Heart right ventricle (tissue), 16 donors: ENCODE measurements around the gene PIWIL4. TPM values are rescaled to one million over a fixed set of nuclear protein-coding genes. Genes with fewer than 3 reads are reported as not detected.

Source experiments
- ATAC-seq, 8 donors: fragments of 200-7000 bp; cut with Tn5 transposase; one replicate each; pipeline ENCODE4 v1.9.1; 2020; ENCODE audit warnings: mild to moderate bottlenecking in 8 of 8, moderate library complexity in 8 of 8, moderate number of reproducible peaks in 1 of 8
- DNase-seq, 2 donors: peaks; one replicate each; pipeline ENCODE4 v3.0.0-alpha.2; 2020
- H3K27ac ChIP-seq, 10 donors: fragments of 200-600 bp; sonication (generic) in 2 of 10; one replicate each; pipeline versions ENCODE4 v1.5.0 to v1.8.0; 2020 to 2022; ENCODE audit warnings: mild to moderate bottlenecking in 3 of 10
- H3K27me3 ChIP-seq, 7 donors: fragments of 200-600 bp; one replicate each; pipeline ENCODE4 v1.8.0; 2021 to 2022; ENCODE audit warnings: mild to moderate bottlenecking in 2 of 7
- H3K36me3 ChIP-seq, 9 donors: fragments of 200-600 bp; sonication (generic) in 1 of 9; one replicate each; pipeline versions ENCODE4 v1.5.0 to v1.8.0; 2020 to 2022; ENCODE audit warnings: mild to moderate bottlenecking in 2 of 9
- H3K4me1 ChIP-seq, 9 donors: fragments of 200-600 bp; sonication (generic) in 1 of 9; one replicate each; pipeline versions ENCODE4 v1.5.0 to v1.8.0; 2020 to 2022; ENCODE audit warnings: mild to moderate bottlenecking in 4 of 9
- H3K4me3 ChIP-seq, 10 donors: fragments of 200-600 bp; sonication (generic) in 2 of 10; one replicate each; pipeline versions ENCODE4 v1.5.0 to v1.8.0; 2020 to 2022; ENCODE audit warnings: mild to moderate bottlenecking in 7 of 10, moderate library complexity in 2 of 10
- H3K9me3 ChIP-seq, 11 donors: fragments of 200-600 bp in 10 of 11; sonication (generic) in 2 of 11; one replicate each; pipeline versions ENCODE4 v1.5.0 to v1.8.0; 2013 to 2022; ENCODE audit warnings: mild to moderate bottlenecking in 2 of 11, control low read depth in 1 of 11, moderate library complexity in 1 of 11
- CTCF ChIP-seq, 9 donors: fragments of 200-600 bp; sonication (generic) in 2 of 9; IDR thresholded peaks; one replicate each; pipeline versions ENCODE4 v1.5.0 to v1.8.0; 2021 to 2022; ENCODE audit warnings: antibody characterized with exemption in 9 of 9, mild to moderate bottlenecking in 5 of 9, moderate library complexity in 1 of 9
- WGBS, 2 donors: extraction: QIAGEN DNeasy Blood & Tissue Kit; methylation state at CpG; one replicate each; pipeline ENCODE4 v1.1.7; 2013; ENCODE audit warnings: inconsistent platforms in 1 of 2; 5-methylcytosine and 5-hydroxymethylcytosine counted together
- intact Hi-C, 10 donors: fragments of 100-400 bp; cut with DNase I; formaldehyde crosslinking; loops; one replicate each; pipeline versions ENCODE4 v1.11.1 to v1.14.2; 2022
- polyA plus RNA-seq, 2 donors: library from polyadenylated mRNA; stranded (reverse); fragments of 200-250 nt; gene quantifications; one replicate each; pipeline ENCODE4 v1.2.3, GENCODE V29; 2013
- total RNA-seq, 10 donors: library from RNA; stranded (reverse); fragmentation: NEBNext Ultra II Directional in 3 of 10; extraction: Animal tissue kit (Norgen Biotek cat#: 25700) in 3 of 10; gene quantifications; one replicate each; pipeline versions ENCODE4 v1.2.1 to v1.2.4, GENCODE V29; 2021 to 2023
- donor health status: Arrhythmogenic right ventricular cardiomyopathy.
- donor health status: ischemic (EF 13 %, LVEDD 7.1; RV severe dilation, severe dysfunction).
- donor health status: healthy with polysubstance abuse.
- donor health status: DM: no; HTN: yes; CAD: no.
- donor health status: DM: no; HTN: no; CAD: no.
- donor health status: ischemic (EF 25% LVEDD 6.9; RV normal size, moderate dysfunction).
- donor health status: ischemic (EF 25% LVEDD 5.7; RV mildly dilated, moderate dysfunction).
- donor health status: healthy.
- donor health status: DM: yes; HTN: yes; CAD: no.
- donor health status: Ischemic cardiomyopathy.
- donor health status: ischemic (EF 35%, LVEDD 5.7; RV mildly dilated, moderate dysfunction).
- donor health status: nonischemic (EF 11% LVEDD 7.7; RV severe dilation, severe dysfunction).
- donor health status: DM: yes; HTN: yes; CAD: no.
- donor health status: PGD.
- donor health status: ischemic (EF 29% LVEDD 5.4; RV normal size, mild dysfunction).
- donor health status: nonischemic (EF 23%, LVEDD 6.1; RV moderate dilation, normal function).

PIWIL4 gene
- total and polyA plus RNA-seq, 12 donors = 0.37 to 2.6 (median 1.3) TPM

DNA sequence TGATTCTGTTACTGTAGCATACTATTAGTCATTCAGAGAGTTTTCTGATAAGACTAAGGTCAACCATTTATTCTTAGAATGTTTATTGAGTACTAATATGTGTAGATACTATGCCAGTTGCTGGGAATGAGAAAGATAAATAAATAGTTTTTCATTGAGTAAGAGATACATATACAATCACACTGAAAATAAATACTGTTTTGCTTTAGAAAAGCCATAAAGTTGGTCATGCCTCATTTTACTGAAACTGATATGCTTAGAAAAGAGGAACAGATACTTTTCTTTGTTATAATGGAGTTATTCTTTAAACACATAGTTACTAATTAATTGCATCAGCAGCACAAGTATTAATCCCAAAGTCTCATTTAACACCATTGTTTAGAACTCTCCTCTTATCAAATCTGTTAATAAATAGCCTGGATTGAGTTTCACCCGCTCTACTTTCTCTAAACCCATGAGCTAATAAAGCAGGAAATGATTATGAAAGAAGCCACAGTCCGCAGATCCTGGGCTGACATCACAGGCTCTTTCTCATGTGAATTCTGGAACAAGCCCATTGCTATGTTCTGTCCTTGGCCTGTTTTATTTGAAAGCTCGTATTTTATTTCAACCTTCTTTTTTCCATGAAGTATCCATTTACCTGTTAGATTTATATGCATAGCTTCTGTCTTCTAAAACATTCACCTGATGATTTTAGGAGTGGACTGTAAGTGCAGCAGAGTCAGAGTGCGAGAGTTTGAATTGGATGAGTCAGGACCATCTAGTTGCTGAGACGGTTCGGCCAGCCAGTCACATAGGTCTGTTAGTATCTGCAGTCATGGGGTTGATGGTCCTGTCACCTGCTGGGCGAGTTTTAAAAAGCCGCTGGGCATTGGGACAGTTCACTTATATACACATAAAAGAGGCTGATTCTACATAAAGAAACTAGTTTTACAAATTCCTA, 35.5 kb downstream of the PIWIL4 start:
- intact Hi-C loops = loop anchor here in 4 of 10 donors (2.0 to 5.0 kb wide), 3 partner anchors 80 to 85 kb away; no protein-coding TSS in a partner anchor
- ATAC-seq = peak in 4 of 8 donors; percentile 77 to 93 (median 87)

DNA sequence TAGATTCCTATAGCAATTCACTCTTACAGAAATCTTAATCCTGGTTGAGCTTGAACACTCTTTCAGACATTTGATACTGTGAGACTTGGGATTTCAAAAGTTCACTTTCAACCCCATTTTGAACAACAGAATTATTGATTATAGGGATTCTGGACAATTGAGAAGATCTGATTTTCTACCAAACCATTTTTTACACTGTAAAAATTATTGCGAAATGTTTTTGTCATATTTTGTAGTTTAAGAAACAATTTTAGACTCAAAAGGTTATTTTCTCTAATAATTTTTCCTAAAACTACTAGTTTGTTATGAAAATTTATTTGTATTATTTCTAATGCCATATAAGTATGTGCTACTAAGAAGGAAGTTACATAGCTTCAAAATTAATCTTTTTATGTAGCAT, 36.4 kb downstream of the PIWIL4 start:
- no peak for DNase-seq
- Histone ChIP-seq H3K4me3 (no peak overlapping the region), H3K4me1 (peaks cover 0 to 14% (median 0%) of the 10 kb centered on the region in 9 donors), H3K36me3 (peaks cover 0 to 18% (median 0%) of the 10 kb centered on the region in 9 donors), H3K9me3 (no peaks in the 10 kb centered on the region), H3K27me3 (no peaks in the 10 kb centered on the region), H3K27ac (peak overlapping the region in 1 of 10 donors; percentile 51)
- 98 to 100% methylated on average over 1 of the region's 1 CpG for WGBS, 2 donors
- intact Hi-C loops = loop anchor here in 4 of 10 donors (2.0 to 5.0 kb wide), 3 partner anchors 81 to 86 kb away; no protein-coding TSS in a partner anchor
- no peak for ATAC-seq
- TF ChIP-seq CTCF (IDR thresholded peaks at IDR 0.05) = no peak

More for the DNA sequence above, 35.5 kb downstream of the PIWIL4 start:
- H3K4me3 ChIP-seq = peak overlapping the region in 1 of 10 donors; percentile 5
- peak in 5 of 9 donors; percentile 31 to 73 (median 52) for TF ChIP-seq CTCF (IDR thresholded peaks at IDR 0.05)
- peak; percentile 22 to 67 for DNase-seq
- no peaks in the 10 kb centered on the region for H3K27me3 ChIP-seq
- H3K4me1 ChIP-seq = peaks cover 0 to 14% (median 0%) of the 10 kb centered on the region in 9 donors
- 77 to 81% methylated on average over 8 of the region's 8 CpGs for WGBS, 2 donors
- H3K9me3 ChIP-seq = no peaks in the 10 kb centered on the region
- peaks cover 0 to 11% (median 0%) of the 10 kb centered on the region in 9 donors for H3K36me3 ChIP-seq
- peak overlapping the region in 1 of 10 donors; percentile 51 for H3K27ac ChIP-seq

- WGBS, 2 donors = 68 to 80% methylated on average over 3 of the region's 3 CpGs
- intact Hi-C loops = loop anchor here in 3 of 10 donors (5.0 kb wide), 2 partner anchors 82 to 87 kb away; no protein-coding TSS in a partner anchor
- no peak overlapping the region for H3K4me3 ChIP-seq
- DNase-seq = no peak
- peaks cover 0 to 6% (median 0%) of the 10 kb centered on the region in 11 donors for H3K9me3 ChIP-seq
- H3K4me1 ChIP-seq = peaks cover 0 to 14% (median 0%) of the 10 kb centered on the region in 9 donors
- H3K36me3 ChIP-seq = peaks cover 0 to 18% (median 0%) of the 10 kb centered on the region in 9 donors
- no peak for ATAC-seq
- no peak overlapping the region for H3K27ac ChIP-seq
- TF ChIP-seq CTCF (IDR thresholded peaks at IDR 0.05) = no peak
- H3K27me3 ChIP-seq = no peaks in the 10 kb centered on the region
These were observed 37.3 kb downstream of the PIWIL4 start for GRCh38 chr11:94604482-94604881.

- no peak for TF ChIP-seq CTCF (IDR thresholded peaks at IDR 0.05)
- DNase-seq (no peak), ATAC-seq (no peak)
- H3K27me3 ChIP-seq = no peaks in the 10 kb centered on the region
- no peaks in the 10 kb centered on the region for H3K4me1 ChIP-seq
- 85 to 86% methylated on average over 1 of the region's 1 CpG for WGBS, 2 donors
- peaks cover 0 to 56% (median 22%) of the 10 kb centered on the region in 11 donors for H3K9me3 ChIP-seq
- no peak overlapping the region for H3K27ac ChIP-seq
- intact Hi-C loops = no loop called here
- H3K4me3 ChIP-seq = no peak overlapping the region
- peaks cover 0 to 15% (median 5%) of the 10 kb centered on the region in 9 donors for H3K36me3 ChIP-seq
These were observed 46.0 kb downstream of the PIWIL4 start for GRCh38 chr11:94613120-94613519.
